Measurements from ENCODE around the gene AGAP3. TPM values are rescaled to one million over a fixed set of nuclear protein-coding genes. Genes with fewer than 3 reads are reported as not detected.

The AGAP3 gene
- total and polyA plus RNA-seq, 11 donors = 30.3 to 83.7 (median 55.6) TPM

DNA sequence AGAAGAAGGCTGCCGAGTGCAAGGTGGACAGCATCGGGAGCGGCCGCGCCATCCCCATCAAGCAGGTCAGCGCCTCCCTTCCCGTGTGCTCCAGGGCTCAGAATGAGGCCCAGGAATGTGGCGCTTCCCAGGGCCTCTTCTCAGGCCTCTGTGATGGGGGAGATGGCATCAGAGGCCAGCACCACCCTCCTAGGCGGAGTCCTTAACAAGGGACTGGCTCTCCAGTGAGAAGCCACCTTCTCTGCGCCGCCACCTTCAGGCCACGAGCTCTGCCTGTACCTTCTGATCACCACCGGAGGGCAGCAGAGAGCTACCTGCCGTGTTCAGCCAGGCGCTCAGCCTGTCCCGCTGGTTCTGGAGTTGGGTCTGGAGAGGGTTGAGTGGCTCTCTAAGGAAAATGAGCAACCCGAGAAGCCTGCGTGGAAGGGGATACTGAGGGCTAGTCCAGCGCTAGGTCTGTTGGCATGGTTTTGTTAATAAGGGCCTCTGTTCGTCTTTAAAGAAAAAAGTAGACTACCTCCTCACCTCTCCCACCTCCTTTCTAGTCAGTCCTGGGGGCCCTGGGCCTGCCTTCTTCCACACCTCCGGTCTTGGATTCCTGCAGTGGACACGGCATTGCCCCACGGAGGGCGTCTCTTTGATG is 37.7 kb downstream of the AGAP3 start:
- Histone ChIP-seq H3K27ac (no peak overlapping the region), H3K4me1 (peaks cover 0 to 32% (median 9%) of the 10 kb centered on the region in 12 donors), H3K36me3 (peaks cover 0 to 76% (median 47%) of the 10 kb centered on the region in 9 donors), H3K27me3 (no peaks in the 10 kb centered on the region), H3K9me3 (no peaks in the 10 kb centered on the region), H3K4me3 (no peak overlapping the region)
- intact Hi-C loops (cut with DNase I) = loop anchor here (1.0 to 10.0 kb wide), 11 partner anchors 45 to 183 kb away; partner anchors contain the start of gene SMARCD3 (in 7 of the 10)
- TF ChIP-seq POLR2A (IDR thresholded peaks at IDR 0.05) = no peak
- TF ChIP-seq, protein P1, sequence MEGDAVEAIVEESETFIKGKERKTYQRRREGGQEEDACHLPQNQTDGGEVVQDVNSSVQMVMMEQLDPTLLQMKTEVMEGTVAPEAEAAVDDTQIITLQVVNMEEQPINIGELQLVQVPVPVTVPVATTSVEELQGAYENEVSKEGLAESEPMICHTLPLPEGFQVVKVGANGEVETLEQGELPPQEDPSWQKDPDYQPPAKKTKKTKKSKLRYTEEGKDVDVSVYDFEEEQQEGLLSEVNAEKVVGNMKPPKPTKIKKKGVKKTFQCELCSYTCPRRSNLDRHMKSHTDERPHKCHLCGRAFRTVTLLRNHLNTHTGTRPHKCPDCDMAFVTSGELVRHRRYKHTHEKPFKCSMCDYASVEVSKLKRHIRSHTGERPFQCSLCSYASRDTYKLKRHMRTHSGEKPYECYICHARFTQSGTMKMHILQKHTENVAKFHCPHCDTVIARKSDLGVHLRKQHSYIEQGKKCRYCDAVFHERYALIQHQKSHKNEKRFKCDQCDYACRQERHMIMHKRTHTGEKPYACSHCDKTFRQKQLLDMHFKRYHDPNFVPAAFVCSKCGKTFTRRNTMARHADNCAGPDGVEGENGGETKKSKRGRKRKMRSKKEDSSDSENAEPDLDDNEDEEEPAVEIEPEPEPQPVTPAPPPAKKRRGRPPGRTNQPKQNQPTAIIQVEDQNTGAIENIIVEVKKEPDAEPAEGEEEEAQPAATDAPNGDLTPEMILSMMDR (IDR thresholded peaks at IDR 0.05) = peak; percentile 96 to 99 (median 98)
- DNase-seq (peak; percentile 83 to 90 (median 85)), ATAC-seq (peak; percentile 57 to 79 (median 74))
- 46 to 50% (median 48%) methylated on average over 23 to 24 of the region's 24 CpGs for WGBS, 4 donors

DNA sequence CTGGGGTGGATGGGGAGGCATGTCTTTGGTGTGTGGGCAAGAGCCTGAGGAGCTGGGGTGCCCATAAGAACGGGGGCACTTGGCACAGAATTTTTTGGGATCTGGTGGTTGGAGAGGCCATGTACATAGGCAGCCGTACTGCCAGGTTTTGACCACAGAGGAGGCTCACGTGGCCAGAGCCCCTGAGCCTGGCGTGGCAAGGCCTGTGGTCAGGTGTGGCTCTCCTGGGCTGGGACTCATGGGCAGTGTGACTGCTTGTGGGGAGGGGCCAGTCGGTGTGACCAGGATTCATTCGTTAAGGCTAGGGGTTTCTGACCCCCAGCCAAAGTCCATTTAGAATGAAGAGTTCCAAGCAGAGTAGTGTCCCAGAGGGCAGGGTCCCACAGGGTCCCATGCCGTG is 38.2 kb downstream of the AGAP3 start:
- Histone ChIP-seq H3K27ac (no peak overlapping the region), H3K27me3 (no peaks in the 10 kb centered on the region), H3K4me3 (no peak overlapping the region), H3K9me3 (no peaks in the 10 kb centered on the region), H3K36me3 (peaks cover 0 to 76% (median 45%) of the 10 kb centered on the region in 9 donors), H3K4me1 (peaks cover 0 to 32% (median 9%) of the 10 kb centered on the region in 12 donors)
- ATAC-seq = no peak
- DNase-seq = no peak
- TF ChIP-seq, protein P1 (IDR thresholded peaks at IDR 0.05) = no peak
- no peak for TF ChIP-seq POLR2A (IDR thresholded peaks at IDR 0.05)
- intact Hi-C loops (cut with DNase I) = loop anchor here (1.0 to 10.0 kb wide), 11 partner anchors 44 to 183 kb away; partner anchors contain the start of gene SMARCD3 (in 7 of the 10)
- 87 to 95% (median 89%) methylated on average over 2 to 7 of the region's 7 CpGs for WGBS, 4 donors

- Histone ChIP-seq H3K4me1 (peaks cover 0 to 32% (median 9%) of the 10 kb centered on the region in 12 donors), H3K27me3 (no peaks in the 10 kb centered on the region), H3K4me3 (peak overlapping the region in 10 of 12 donors; percentile 45 to 63 (median 55)), H3K36me3 (peaks cover 0 to 76% (median 43%) of the 10 kb centered on the region in 9 donors), H3K9me3 (no peaks in the 10 kb centered on the region), H3K27ac (peak overlapping the region in 4 of 12 donors; percentile 15 to 57 (median 29))
- TF ChIP-seq, protein P1 (IDR thresholded peaks at IDR 0.05) = no peak
- no peak for TF ChIP-seq POLR2A (IDR thresholded peaks at IDR 0.05)
- ATAC-seq = no peak
- intact Hi-C loops (cut with DNase I) = loop anchor here (1.0 to 10.0 kb wide), 11 partner anchors 44 to 182 kb away; partner anchors contain the start of gene SMARCD3 (in 7 of the 10)
- DNase-seq = no peak
- 82 to 92% (median 86%) methylated on average over 13 to 14 of the region's 14 CpGs for WGBS, 4 donors
Observed at GRCh38 chr7:151124899-151125399, 38.7 kb downstream of the AGAP3 start.

- intact Hi-C loops (cut with DNase I) = loop anchor here in 9 of 10 donors (1.0 to 10.0 kb wide), 5 partner anchors 43 to 177 kb away; partner anchors contain the start of gene SMARCD3 (in 4 of the 9)
- Histone ChIP-seq H3K27me3 (no peaks in the 10 kb centered on the region), H3K9me3 (no peaks in the 10 kb centered on the region), H3K4me3 (peak overlapping the region; percentile 37 to 63 (median 55)), H3K27ac (peak overlapping the region in 7 of 12 donors; percentile 15 to 62 (median 32)), H3K36me3 (peaks cover 0 to 76% (median 42%) of the 10 kb centered on the region in 9 donors), H3K4me1 (peaks cover 0 to 32% (median 9%) of the 10 kb centered on the region in 12 donors)
- TF ChIP-seq POLR2A (IDR thresholded peaks at IDR 0.05) = no peak
- TF ChIP-seq, protein P1 (IDR thresholded peaks at IDR 0.05) = peak in 8 of 12 donors; percentile 8 to 53 (median 36)
- DNase-seq = peak in 4 of 5 donors; percentile 53 to 78 (median 62)
- WGBS, 4 donors = 3 to 19% (median 9%) methylated on average over 18 to 22 of the region's 22 CpGs
- ATAC-seq = peak; percentile 37 to 66 (median 60)
Observed at GRCh38 chr7:151125470-151125845, 39.2 kb downstream of the AGAP3 start.
